H1 (cell line): Measurements from ENCODE around the gene BNC1. TPM values are rescaled to one million over a fixed set of nuclear protein-coding genes. Genes with fewer than 3 reads are reported as not detected.

Source experiments
- CTCF ChIA-PET: fragments of 300-600 bp; sonication (Branson Sonifier 250); formaldehyde crosslinking; loops from one replicate; lab custom pipeline; 2021; ENCODE audit not compliant: partially characterized antibody; lab: Charles Lee
- POLR2A ChIA-PET: fragments of 300-600 bp; sonication (Branson Sonifier 250); formaldehyde crosslinking; loops from one replicate; lab custom pipeline; 2021; ENCODE audit warnings: inconsistent platforms; ENCODE audit not compliant: partially characterized antibody; lab: Charles Lee
- DNase-seq, 2 experiments: peaks; one replicate each; pipeline versions ENCODE4 v3.0.0 to v3.0.0-alpha.2; 2010 to 2022; ENCODE audit warnings: low spot score in 2 of 2, low read depth in 1 of 2, mixed read lengths in 1 of 2
- FAIRE-seq: peaks from 2 replicates; lab custom pipeline; 2011; peaks lifted over from hg19 to GRCh38; lab: Jason Lieb, UNC
- H2AFZ ChIP-seq: 2 replicates; pipeline ENCODE4 v1.8.1; 2012; ENCODE audit warnings: low read length, inconsistent platforms
- H2AK5ac ChIP-seq: 2 replicates; pipeline ENCODE4 v1.6.1; 2013; ENCODE audit warnings: low read depth, low read length
- H2BK120ac ChIP-seq: replicated peaks from 2 replicates; pipeline ENCODE3; 2013; ENCODE audit warnings: low read depth, low read length, inconsistent platforms
- H2BK12ac ChIP-seq: 2 replicates; pipeline ENCODE4 v1.6.1; 2013; ENCODE audit warnings: low read depth, low read length
- H2BK15ac ChIP-seq: 2 replicates; pipeline ENCODE4 v1.6.1; 2013; ENCODE audit warnings: low read length
- H2BK20ac ChIP-seq: 2 replicates; pipeline ENCODE4 v1.6.1; 2013; ENCODE audit warnings: low read length
- H2BK5ac ChIP-seq: 2 replicates; pipeline ENCODE4 v1.6.1; 2013; ENCODE audit warnings: low read depth, low read length
- H3K14ac ChIP-seq: 2 replicates; pipeline ENCODE4 v1.6.1; 2013; ENCODE audit warnings: inconsistent platforms; ENCODE audit not compliant: insufficient read length
- H3K18ac ChIP-seq: 2 replicates; pipeline ENCODE4 v1.6.1; 2013; ENCODE audit warnings: low read length; ENCODE audit errors: extremely low read depth
- H3K23ac ChIP-seq: 2 replicates; pipeline ENCODE4 v1.6.1; 2013; ENCODE audit warnings: inconsistent platforms; ENCODE audit not compliant: insufficient read length
- H3K23me2 ChIP-seq: 2 replicates; pipeline ENCODE4 v1.6.1; 2013; ENCODE audit warnings: low read depth, low read length
- H3K27ac ChIP-seq: 2 replicates; pipeline ENCODE4 v1.6.1; 2011; ENCODE audit warnings: low read depth, low read length, inconsistent platforms
- H3K27me3 ChIP-seq, 4 experiments: replicated peaks in 1 of 4; 1 replicate in 1 of 4; 2 replicates in 3 of 4; pipeline versions ENCODE4 v1.6.1 to v1.8.1; 2011 to 2013; ENCODE audit warnings: low read length in 3 of 4, mild to moderate bottlenecking in 3 of 4, inconsistent platforms in 2 of 4, mixed read lengths in 2 of 4, moderate library complexity in 1 of 4; ENCODE audit not compliant: control insufficient read depth in 3 of 4, insufficient read depth in 3 of 4; ENCODE audit errors: extremely low read depth in 1 of 4
- H3K36me3 ChIP-seq, 4 experiments: 2 replicates each; pipeline versions ENCODE4 v1.6.1 to v1.8.1; 2011 to 2013; ENCODE audit warnings: mild to moderate bottlenecking in 4 of 4, low read length in 3 of 4, moderate library complexity in 2 of 4, control low read depth in 1 of 4, inconsistent platforms in 1 of 4; ENCODE audit not compliant: insufficient read depth in 4 of 4, control insufficient read depth in 2 of 4
- H3K4ac ChIP-seq: replicated peaks from 2 replicates; pipeline ENCODE3; 2013; ENCODE audit warnings: low read length, low read depth, mixed read lengths, inconsistent platforms; ENCODE audit not compliant: insufficient read length
- H3K4me1 ChIP-seq, 4 experiments: replicated peaks in 1 of 4; 1 replicate in 1 of 4; 2 replicates in 3 of 4; pipeline versions ENCODE4 v1.6.1 to v1.8.1; 2011 to 2013; ENCODE audit warnings: low read length in 3 of 4, inconsistent platforms in 2 of 4, mixed read lengths in 1 of 4; ENCODE audit not compliant: insufficient read depth in 4 of 4, control insufficient read depth in 3 of 4
- H3K4me2 ChIP-seq, 2 experiments: 2 replicates each; pipeline versions ENCODE4 v1.6.1 to v1.8.1; 2011 to 2013; ENCODE audit warnings: low read depth in 2 of 2, low read length in 2 of 2, control low read depth in 1 of 2, inconsistent platforms in 1 of 2, mild to moderate bottlenecking in 1 of 2; ENCODE audit not compliant: insufficient read depth in 1 of 2
- H3K4me3 ChIP-seq, 4 experiments: fragments of 200-600, 300-600 bp in 1 of 4; sonication (generic), shearing (Covaris generic), sonication (Bioruptor Twin) in 1 of 4; 2 replicates each; pipeline versions ENCODE4 v1.5.1 to v1.8.1; 2011 to 2016; ENCODE audit warnings: low read length in 4 of 4, low read depth in 3 of 4, control low read depth in 2 of 4, inconsistent platforms in 2 of 4, mild to moderate bottlenecking in 2 of 4, mixed read lengths in 1 of 4, moderate library complexity in 1 of 4; ENCODE audit not compliant: insufficient read depth in 2 of 4; ENCODE audit errors: extremely low read depth in 1 of 4
- H3K56ac ChIP-seq: replicated peaks from 2 replicates; pipeline ENCODE3; 2013; ENCODE audit warnings: low read depth, mild to moderate bottlenecking, mixed read lengths, low read length, inconsistent platforms; ENCODE audit not compliant: insufficient read length
- H3K79me1 ChIP-seq: 2 replicates; pipeline ENCODE4 v1.6.1; 2013; ENCODE audit warnings: low read depth, low read length, control low read depth
- H3K79me2 ChIP-seq, 2 experiments: 2 replicates each; pipeline versions ENCODE4 v1.6.1 to v1.8.1; 2012 to 2013; ENCODE audit warnings: low read length in 2 of 2, mild to moderate bottlenecking in 2 of 2, inconsistent platforms in 1 of 2; ENCODE audit not compliant: insufficient read depth in 2 of 2, control insufficient read depth in 1 of 2
- H3K9ac ChIP-seq, 4 experiments: replicated peaks in 1 of 4; 1 replicate in 1 of 4; 2 replicates in 3 of 4; pipeline versions ENCODE4 v1.6.1 to v1.8.1; 2011 to 2013; ENCODE audit warnings: low read depth in 3 of 4, low read length in 3 of 4, control low read depth in 2 of 4, mild to moderate bottlenecking in 2 of 4, moderate library complexity in 2 of 4, inconsistent platforms in 1 of 4; ENCODE audit errors: extremely low read depth in 1 of 4
- H3K9me3 ChIP-seq, 2 experiments: 2 replicates each; pipeline versions ENCODE4 v1.6.1 to v1.8.1; 2012 to 2013; ENCODE audit warnings: mild to moderate bottlenecking in 2 of 2, moderate library complexity in 2 of 2, control low read depth in 1 of 2, inconsistent platforms in 1 of 2, low read depth in 1 of 2, low read length in 1 of 2, mixed read lengths in 1 of 2; ENCODE audit not compliant: insufficient read depth in 2 of 2
- H4K20me1 ChIP-seq, 2 experiments: replicated peaks in 1 of 2; 2 replicates each; pipeline versions ENCODE3 to v1.8.1; 2011 to 2013; ENCODE audit warnings: inconsistent platforms in 2 of 2, low read length in 2 of 2, mild to moderate bottlenecking in 1 of 2; ENCODE audit not compliant: insufficient read depth in 2 of 2, control insufficient read depth in 1 of 2
- H4K5ac ChIP-seq: 2 replicates; pipeline ENCODE4 v1.6.1; 2013; ENCODE audit warnings: low read length, low read depth, mixed read lengths, inconsistent platforms; ENCODE audit not compliant: insufficient read length
- H4K8ac ChIP-seq: 2 replicates; pipeline ENCODE4 v1.8.0; 2013; ENCODE audit warnings: mild to moderate bottlenecking, moderate library complexity, low read length, inconsistent platforms; ENCODE audit not compliant: insufficient read depth; ENCODE audit errors: extremely low read depth
- H4K91ac ChIP-seq: replicated peaks from 2 replicates; pipeline ENCODE3; 2013; ENCODE audit warnings: low read length, mixed read lengths, inconsistent platforms; ENCODE audit not compliant: insufficient read length
- JUND ChIP-seq: IDR thresholded peaks from 2 replicates; pipeline ENCODE4 v1.6.1; 2011; ENCODE audit warnings: mild to moderate bottlenecking, improper control_type of control experiment, low read length
- NANOG ChIP-seq: IDR thresholded peaks from 2 replicates; pipeline ENCODE4 v1.6.1; 2011; ENCODE audit warnings: low read length, low read depth, mild to moderate bottlenecking, inconsistent platforms; ENCODE audit not compliant: insufficient read depth, poor library complexity, severe bottlenecking
- POLR2AphosphoS5 ChIP-seq: IDR thresholded peaks from 2 replicates; pipeline ENCODE4 v1.6.1; 2011; ENCODE audit warnings: low read depth, low read length
- SP4 ChIP-seq: IDR thresholded peaks from 2 replicates; pipeline ENCODE4 v1.6.1; 2012; ENCODE audit warnings: low read length, inconsistent platforms
- TAF1 ChIP-seq: IDR thresholded peaks from 2 replicates; pipeline ENCODE4 v1.6.1; 2011; ENCODE audit warnings: mild to moderate bottlenecking, low read depth, low read length
- TBP ChIP-seq: IDR thresholded peaks from 2 replicates; pipeline ENCODE4 v1.6.1; 2011; ENCODE audit warnings: low read depth, low read length, improper control_type of control experiment
- TEAD4 ChIP-seq: IDR thresholded peaks from 2 replicates; pipeline ENCODE4 v1.6.1; 2012; ENCODE audit warnings: low read depth, low read length, inconsistent platforms, mixed read lengths
- WGBS, 2 experiments: shearing (Covaris generic) in 1 of 2; methylation state at CpG; one replicate each; pipeline versions ENCODE4 v1.1.6 to v1.1.7; 2013 to 2015; ENCODE audit warnings: low lambda C conversion rate in 2 of 2, mixed read lengths in 2 of 2, inconsistent platforms in 1 of 2, low coverage in 1 of 2, missing lambda C conversion rate in 1 of 2; ENCODE audit not compliant: insufficient replicate concordance in 2 of 2, insufficient coverage in 1 of 2, insufficient read length in 1 of 2; ENCODE audit errors: extremely low coverage in 1 of 2, missing lambda C conversion rate in 1 of 2; 5-methylcytosine and 5-hydroxymethylcytosine counted together
- polyA plus RNA-seq, 7 experiments: library from polyadenylated mRNA; depleted of rRNA in 3 of 7; stranded (reverse) in 5 of 7; unstranded in 2 of 7; fragments of >200 nt in 5 of 7; fragments of 200-250 nt in 2 of 7; gene quantifications; 1 replicate in 5 of 7; 2 replicates in 1 of 7; 4 replicates in 1 of 7; pipeline versions ENCODE4 v1.2.1 to v1.2.3, GENCODE V29; 2011 to 2013; ENCODE audit warnings: missing spikeins in 2 of 7, mixed read lengths in 2 of 7
- total RNA-seq: library from RNA; stranded (reverse); fragmentation: NEBNext Ultra II Directional; extraction: Animal tissue kit (Norgen Biotek cat#: 25700); gene quantifications from 2 replicates; pipeline ENCODE4 v1.2.1, GENCODE V29; 2021
- TF ChIP-seq, protein P1 (sequence below), 3 experiments: IDR thresholded peaks; 1 replicate in 2 of 3; 2 replicates in 1 of 3; pipeline versions ENCODE4 v1.5.1 to v1.6.1; 2011; ENCODE audit warnings: low read length in 3 of 3, mild to moderate bottlenecking in 3 of 3, inconsistent platforms in 2 of 3, low read depth in 1 of 3, moderate library complexity in 1 of 3; ENCODE audit not compliant: insufficient read depth in 1 of 3; ENCODE audit errors: control extremely low read depth in 1 of 3
- TF ChIP-seq, protein P2 (sequence below): IDR thresholded peaks from 2 replicates; pipeline ENCODE4 v1.6.1; 2012; ENCODE audit warnings: inconsistent platforms

The BNC1 gene
- total and polyA plus RNA-seq, 2 of the 8 experiments (the other 6 are each of a cell fraction or from before 2014, with no cell fraction given): 0.99 to 2.1 TPM

GRCh38 chr15:83208367-83208661, 76.2 kb downstream of the BNC1 start:
- H3K9ac ChIP-seq: peak overlapping the region in 3 of 4 experiments; percentile 74 to 95 (median 83); a peak in 5 of 7 replicates
- 22% methylated on average over 9 of the region's 11 CpGs; no CpG with 5 or more reads in 1 of the 2 experiments for WGBS, 2 experiments
- CTCF ChIA-PET: interaction anchor here (0.6 to 1.6 kb wide), 7 partner anchors 9 to 1503 kb away, joined by 3 to 7 read pairs (median 3); no protein-coding TSS in a partner anchor

More at GRCh38 chr15:83208367-83208661, 76.2 kb downstream of the BNC1 start:
- no peak overlapping the region for H2BK20ac ChIP-seq
- POLR2A ChIA-PET: interaction anchor here (0.7 to 1.9 kb wide), 18 partner anchors 8 to 667 kb away, joined by 3 to 13 read pairs (median 4); partner anchors contain the start of genes C15orf40 and SH3GL3
- H3K14ac ChIP-seq: no peak overlapping the region
- no peak overlapping the region; the same call in 1 of the 2 replicates for H3K18ac ChIP-seq
- no peak overlapping the region for H2BK120ac ChIP-seq
- H4K20me1 ChIP-seq: peaks cover 2 to 4% of the 10 kb centered on the region in 2 experiments
- H3K4me3 ChIP-seq: peak overlapping the region; percentile 59 to 95 (median 73)
- H3K79me1 ChIP-seq: no peaks in the 10 kb centered on the region
- DNase-seq: no peak
- H3K4me1 ChIP-seq: peaks cover 3 to 13% (median 7%) of the 10 kb centered on the region in 4 experiments; a peak in 5 of 7 replicates
- no peak overlapping the region for H2BK12ac ChIP-seq
- peak overlapping the region; percentile 96; the same call in 1 of the 2 replicates for H4K8ac ChIP-seq
- H3K27ac ChIP-seq: peak overlapping the region; percentile 79; the same call in 1 of the 2 replicates
- H3K9me3 ChIP-seq: no peaks in the 10 kb centered on the region
- H3K4me2 ChIP-seq: peak overlapping the region; percentile 14 to 61
- FAIRE-seq: peak; percentile 50
- H2BK5ac ChIP-seq: peak overlapping the region; percentile 4; the same call in 1 of the 2 replicates
- H3K23me2 ChIP-seq: peaks cover 4% of the 10 kb centered on the region; the same call in 1 of the 2 replicates
- H3K23ac ChIP-seq: no peak overlapping the region
- H2AK5ac ChIP-seq: no peak overlapping the region
- no peaks in the 10 kb centered on the region; a peak in 1 of 7 replicates for H3K27me3 ChIP-seq
- no peak overlapping the region; the same call in 1 of the 2 replicates for H2AFZ ChIP-seq
- H2BK15ac ChIP-seq: no peak overlapping the region
- no peak overlapping the region for H4K91ac ChIP-seq
- peaks cover 7 to 36% of the 10 kb centered on the region in 2 experiments; a peak in 3 of 4 replicates for H3K79me2 ChIP-seq
- peak; percentile 84; the same call in 1 of the 2 replicates for TF ChIP-seq TAF1
- 0 out of 2 replicates have a peak, but pooled peaks have one; percentile 43 for TF ChIP-seq TBP
- TF ChIP-seq SP4: no peak; the same call in 1 of the 2 replicates
- peak; percentile 13 for TF ChIP-seq NANOG
- TF ChIP-seq, protein P1, sequence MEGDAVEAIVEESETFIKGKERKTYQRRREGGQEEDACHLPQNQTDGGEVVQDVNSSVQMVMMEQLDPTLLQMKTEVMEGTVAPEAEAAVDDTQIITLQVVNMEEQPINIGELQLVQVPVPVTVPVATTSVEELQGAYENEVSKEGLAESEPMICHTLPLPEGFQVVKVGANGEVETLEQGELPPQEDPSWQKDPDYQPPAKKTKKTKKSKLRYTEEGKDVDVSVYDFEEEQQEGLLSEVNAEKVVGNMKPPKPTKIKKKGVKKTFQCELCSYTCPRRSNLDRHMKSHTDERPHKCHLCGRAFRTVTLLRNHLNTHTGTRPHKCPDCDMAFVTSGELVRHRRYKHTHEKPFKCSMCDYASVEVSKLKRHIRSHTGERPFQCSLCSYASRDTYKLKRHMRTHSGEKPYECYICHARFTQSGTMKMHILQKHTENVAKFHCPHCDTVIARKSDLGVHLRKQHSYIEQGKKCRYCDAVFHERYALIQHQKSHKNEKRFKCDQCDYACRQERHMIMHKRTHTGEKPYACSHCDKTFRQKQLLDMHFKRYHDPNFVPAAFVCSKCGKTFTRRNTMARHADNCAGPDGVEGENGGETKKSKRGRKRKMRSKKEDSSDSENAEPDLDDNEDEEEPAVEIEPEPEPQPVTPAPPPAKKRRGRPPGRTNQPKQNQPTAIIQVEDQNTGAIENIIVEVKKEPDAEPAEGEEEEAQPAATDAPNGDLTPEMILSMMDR (IDR thresholded peaks at IDR 0.05; ENCODE audit: control extremely low read depth in 1 of 3, insufficient read depth in 1 of 3, low read depth in 1 of 3, low read length in 3 of 3): peak in 1 of 3 experiments; percentile 7; a peak in 1 of 4 replicates
- TF ChIP-seq, protein P2, sequence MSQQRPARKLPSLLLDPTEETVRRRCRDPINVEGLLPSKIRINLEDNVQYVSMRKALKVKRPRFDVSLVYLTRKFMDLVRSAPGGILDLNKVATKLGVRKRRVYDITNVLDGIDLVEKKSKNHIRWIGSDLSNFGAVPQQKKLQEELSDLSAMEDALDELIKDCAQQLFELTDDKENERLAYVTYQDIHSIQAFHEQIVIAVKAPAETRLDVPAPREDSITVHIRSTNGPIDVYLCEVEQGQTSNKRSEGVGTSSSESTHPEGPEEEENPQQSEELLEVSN: no peak
- TF ChIP-seq TEAD4: peak; percentile 21; the same call in 1 of the 2 replicates
- TF ChIP-seq JUND: no peak
- no peak for TF ChIP-seq POLR2AphosphoS5
- no peak overlapping the region for H3K56ac ChIP-seq
- H3K4ac ChIP-seq: no peak overlapping the region
- no peaks in the 10 kb centered on the region; a peak in 1 of 8 replicates for H3K36me3 ChIP-seq
- peak overlapping the region; percentile 79 for H4K5ac ChIP-seq
